Mucosa of rectum (tissue), 2 donors: ENCODE data around the gene FXYD2.

Experiments used
- H3K27ac ChIP-seq, 2 donors: one replicate each; pipeline ENCODE4 v1.7.0; 2013; ENCODE audit warnings: inconsistent platforms in 2 of 2, low read depth in 2 of 2, low read length in 2 of 2
- H3K27me3 ChIP-seq, 2 donors: one replicate each; pipeline ENCODE4 v1.7.0; 2013; ENCODE audit warnings: low read length in 2 of 2; ENCODE audit not compliant: control insufficient read depth in 2 of 2, insufficient read depth in 2 of 2
- H3K36me3 ChIP-seq, 2 donors: one replicate each; pipeline ENCODE4 v1.7.0; 2013; ENCODE audit warnings: low read length in 2 of 2; ENCODE audit not compliant: control insufficient read depth in 2 of 2, insufficient read depth in 2 of 2
- H3K4me1 ChIP-seq, 2 donors: one replicate each; pipeline ENCODE4 v1.7.0; 2013; ENCODE audit warnings: low read length in 2 of 2, mild to moderate bottlenecking in 1 of 2; ENCODE audit not compliant: control insufficient read depth in 2 of 2, insufficient read depth in 2 of 2
- H3K4me3 ChIP-seq, 2 donors: one replicate each; pipeline ENCODE4 v1.7.0; 2013; ENCODE audit warnings: low read length in 2 of 2
- H3K9ac ChIP-seq, 2 donors: one replicate each; pipeline ENCODE4 v1.7.0; 2013; ENCODE audit warnings: low read length in 2 of 2, low read depth in 1 of 2, mild to moderate bottlenecking in 1 of 2
- H3K9me3 ChIP-seq, 2 donors: one replicate each; pipeline ENCODE4 v1.7.0; 2013; ENCODE audit warnings: low read length in 2 of 2; ENCODE audit not compliant: control insufficient read depth in 2 of 2
- donor health status: healthy.
- donor health status: Normal muscosa, but diverticular disease.

FXYD2 gene

DNA sequence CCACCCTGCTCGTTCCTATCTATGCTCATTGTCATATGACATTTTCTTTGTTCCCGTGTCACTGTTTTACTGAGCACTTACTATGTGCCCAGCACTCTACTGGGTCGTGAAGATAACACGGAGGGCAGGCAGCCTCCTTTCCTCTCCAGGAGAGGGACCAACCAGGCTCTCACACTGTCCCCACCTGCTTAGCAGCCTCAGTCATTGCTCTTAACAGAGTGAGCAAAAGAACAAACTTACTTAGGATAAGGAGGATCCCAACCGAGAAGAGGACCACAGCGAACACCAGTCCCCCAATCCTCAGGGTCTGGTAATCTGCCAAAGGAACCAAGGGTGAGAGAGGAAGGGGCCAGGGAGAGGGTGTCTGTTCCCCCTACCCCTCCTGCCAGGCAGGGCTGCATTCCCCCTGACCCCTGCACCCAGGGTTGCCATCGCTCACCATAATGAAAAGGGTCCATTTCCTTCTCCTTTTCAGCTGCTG lies 17.0 kb upstream of the FXYD2 start:
- H3K36me3 ChIP-seq: peaks cover 0 to 7% of the 10 kb centered on the region in 2 donors
- H3K4me3 ChIP-seq: no peak overlapping the region
- no peak overlapping the region for H3K27ac ChIP-seq
- no peak overlapping the region for H3K9ac ChIP-seq
- no peaks in the 10 kb centered on the region for H3K9me3 ChIP-seq
- no peaks in the 10 kb centered on the region for H3K27me3 ChIP-seq
- peaks cover 0 to 2% of the 10 kb centered on the region in 2 donors for H3K4me1 ChIP-seq

GRCh38 chr11:117840881-117841550 lies 16.5 kb upstream of the FXYD2 start:
- Histone ChIP-seq H3K4me3 (no peak overlapping the region), H3K27me3 (no peaks in the 10 kb centered on the region), H3K36me3 (peaks cover 0 to 7% of the 10 kb centered on the region in 2 donors), H3K9me3 (no peaks in the 10 kb centered on the region), H3K9ac (no peak overlapping the region), H3K27ac (no peak overlapping the region), H3K4me1 (peaks cover 0 to 2% of the 10 kb centered on the region in 2 donors)

DNA sequence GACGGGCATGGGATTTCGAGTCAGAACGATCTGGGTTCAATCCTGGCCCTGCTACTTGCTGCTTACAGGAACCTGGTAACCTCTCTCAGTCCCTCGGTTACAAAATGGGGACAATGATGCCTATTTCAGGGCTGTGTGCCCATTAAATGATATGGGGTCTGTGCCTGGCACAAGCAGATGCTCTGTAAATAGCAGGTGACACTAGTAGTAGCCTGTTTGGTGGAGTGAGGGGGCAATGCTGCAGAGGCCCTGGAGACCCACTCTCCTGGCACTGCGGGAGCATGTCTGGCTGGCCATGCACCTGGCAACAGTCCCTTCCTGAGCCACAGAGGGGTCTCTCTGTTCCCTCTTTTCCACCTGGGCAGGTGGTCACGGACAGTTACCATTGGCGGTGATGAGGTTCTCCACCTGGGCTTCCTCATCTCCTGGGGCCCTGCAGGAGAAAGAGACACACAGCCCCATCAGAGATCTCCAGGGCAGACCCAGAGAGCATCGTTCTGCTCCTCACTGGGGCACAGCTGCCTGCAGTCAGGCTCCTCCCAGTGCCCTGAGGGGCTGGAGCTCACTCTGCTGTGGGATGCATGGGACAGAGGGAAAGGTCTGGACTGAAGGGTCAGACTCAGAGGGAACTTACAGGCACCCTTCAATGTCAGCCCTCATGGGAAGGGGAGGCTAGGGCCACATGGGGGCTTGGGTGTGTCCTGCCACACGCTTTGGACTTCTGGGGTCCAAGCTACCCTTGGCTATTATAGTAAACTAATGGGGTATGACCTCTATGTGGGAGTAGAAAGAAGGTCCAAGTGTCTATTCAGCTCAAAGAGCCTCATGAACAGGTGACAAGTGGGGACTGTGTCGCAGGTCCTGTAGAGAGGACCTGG lies 15.6 kb upstream of the FXYD2 start:
- Histone ChIP-seq H3K9me3 (no peaks in the 10 kb centered on the region), H3K9ac (no peak overlapping the region), H3K27ac (no peak overlapping the region), H3K27me3 (no peaks in the 10 kb centered on the region), H3K4me3 (no peak overlapping the region), H3K36me3 (peaks cover 0 to 7% of the 10 kb centered on the region in 2 donors), H3K4me1 (peaks cover 0 to 2% of the 10 kb centered on the region in 2 donors)

DNA sequence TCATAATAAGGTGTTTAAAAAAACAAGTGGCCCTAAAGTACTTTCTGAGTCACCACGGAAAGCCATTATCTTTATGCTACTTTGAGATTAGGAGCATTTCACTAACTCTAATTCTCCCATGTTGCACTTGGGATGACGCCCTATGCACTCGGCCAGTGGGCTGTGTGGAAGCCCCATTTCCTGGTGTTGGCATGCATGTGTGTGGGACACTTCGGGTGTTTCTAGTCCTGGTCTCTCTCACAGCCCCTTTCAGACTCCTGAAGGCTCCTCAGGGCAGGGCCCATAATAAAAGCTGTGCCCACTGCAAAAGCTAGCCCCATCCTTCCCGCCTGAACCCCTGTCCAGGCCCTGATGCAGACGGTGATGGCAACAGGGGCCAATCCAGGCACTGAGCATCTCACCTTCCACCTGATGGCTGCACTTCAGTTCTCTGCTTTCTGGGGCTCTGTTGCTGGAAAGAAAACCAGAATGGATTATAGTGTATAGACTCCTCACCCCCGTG lies 14.9 kb upstream of the FXYD2 start:
- no peaks in the 10 kb centered on the region for H3K27me3 ChIP-seq
- H3K36me3 ChIP-seq: peaks cover 0 to 7% of the 10 kb centered on the region in 2 donors
- H3K4me1 ChIP-seq: peaks cover 0 to 2% of the 10 kb centered on the region in 2 donors
- no peak overlapping the region for H3K9ac ChIP-seq
- H3K27ac ChIP-seq: no peak overlapping the region
- H3K4me3 ChIP-seq: no peak overlapping the region
- no peaks in the 10 kb centered on the region for H3K9me3 ChIP-seq

DNA sequence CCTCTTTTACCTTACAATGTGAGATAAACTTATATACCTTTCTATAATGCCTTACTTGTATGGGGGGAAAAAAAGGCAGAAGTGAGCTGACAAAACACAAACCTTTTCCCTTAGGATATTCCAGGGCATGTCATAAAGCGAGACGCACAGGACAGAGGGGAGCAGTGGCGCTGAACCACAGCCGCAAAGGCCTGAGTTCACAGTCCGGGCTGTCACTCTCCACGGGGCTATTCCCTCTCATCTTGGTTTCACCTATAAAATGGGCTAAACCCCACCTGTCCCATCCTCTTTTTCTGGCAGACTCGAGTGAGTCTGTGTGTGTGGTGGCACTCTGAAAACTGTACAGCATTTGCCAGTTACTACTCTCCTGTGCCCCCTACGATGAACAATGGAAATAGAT lies 14.4 kb upstream of the FXYD2 start:
- Histone ChIP-seq H3K36me3 (peaks cover 0 to 7% of the 10 kb centered on the region in 2 donors), H3K27ac (no peak overlapping the region), H3K9me3 (no peaks in the 10 kb centered on the region), H3K4me3 (no peak overlapping the region), H3K27me3 (no peaks in the 10 kb centered on the region), H3K4me1 (peaks cover 2 to 5% of the 10 kb centered on the region in 2 donors), H3K9ac (no peak overlapping the region)

DNA sequence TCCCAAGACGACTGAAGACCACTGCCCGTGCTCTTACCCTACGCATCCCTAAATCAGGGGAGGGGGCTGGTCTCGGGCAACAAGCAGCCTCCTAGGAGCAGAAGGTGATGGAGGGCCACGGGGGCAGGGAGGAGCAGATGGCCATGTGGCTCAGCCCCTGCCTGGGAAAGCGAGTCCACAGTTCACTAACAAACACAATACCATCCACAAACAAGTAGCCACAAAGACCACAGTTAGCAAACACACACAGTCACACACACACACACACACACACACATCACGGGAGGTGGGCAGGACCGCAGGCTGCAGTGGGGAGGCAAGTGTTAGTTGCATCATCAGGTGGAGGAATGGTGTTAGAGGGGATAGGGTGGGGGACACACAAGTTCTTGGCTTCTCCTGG lies 13.2 kb upstream of the FXYD2 start:
- H3K36me3 ChIP-seq: peaks cover 0 to 7% of the 10 kb centered on the region in 2 donors
- no peak overlapping the region for H3K9ac ChIP-seq
- H3K4me1 ChIP-seq: peaks cover 6 to 14% of the 10 kb centered on the region in 2 donors
- H3K4me3 ChIP-seq: no peak overlapping the region
- no peaks in the 10 kb centered on the region for H3K9me3 ChIP-seq
- no peak overlapping the region for H3K27ac ChIP-seq
- H3K27me3 ChIP-seq: no peaks in the 10 kb centered on the region

- Histone ChIP-seq H3K9me3 (no peaks in the 10 kb centered on the region), H3K4me3 (no peak overlapping the region), H3K36me3 (peaks cover 0 to 7% of the 10 kb centered on the region in 2 donors), H3K9ac (no peak overlapping the region), H3K27me3 (no peaks in the 10 kb centered on the region), H3K27ac (no peak overlapping the region), H3K4me1 (peaks cover 6 to 15% of the 10 kb centered on the region in 2 donors)
Observed at GRCh38 chr11:117837070-117837776, 12.7 kb upstream of the FXYD2 start.

DNA sequence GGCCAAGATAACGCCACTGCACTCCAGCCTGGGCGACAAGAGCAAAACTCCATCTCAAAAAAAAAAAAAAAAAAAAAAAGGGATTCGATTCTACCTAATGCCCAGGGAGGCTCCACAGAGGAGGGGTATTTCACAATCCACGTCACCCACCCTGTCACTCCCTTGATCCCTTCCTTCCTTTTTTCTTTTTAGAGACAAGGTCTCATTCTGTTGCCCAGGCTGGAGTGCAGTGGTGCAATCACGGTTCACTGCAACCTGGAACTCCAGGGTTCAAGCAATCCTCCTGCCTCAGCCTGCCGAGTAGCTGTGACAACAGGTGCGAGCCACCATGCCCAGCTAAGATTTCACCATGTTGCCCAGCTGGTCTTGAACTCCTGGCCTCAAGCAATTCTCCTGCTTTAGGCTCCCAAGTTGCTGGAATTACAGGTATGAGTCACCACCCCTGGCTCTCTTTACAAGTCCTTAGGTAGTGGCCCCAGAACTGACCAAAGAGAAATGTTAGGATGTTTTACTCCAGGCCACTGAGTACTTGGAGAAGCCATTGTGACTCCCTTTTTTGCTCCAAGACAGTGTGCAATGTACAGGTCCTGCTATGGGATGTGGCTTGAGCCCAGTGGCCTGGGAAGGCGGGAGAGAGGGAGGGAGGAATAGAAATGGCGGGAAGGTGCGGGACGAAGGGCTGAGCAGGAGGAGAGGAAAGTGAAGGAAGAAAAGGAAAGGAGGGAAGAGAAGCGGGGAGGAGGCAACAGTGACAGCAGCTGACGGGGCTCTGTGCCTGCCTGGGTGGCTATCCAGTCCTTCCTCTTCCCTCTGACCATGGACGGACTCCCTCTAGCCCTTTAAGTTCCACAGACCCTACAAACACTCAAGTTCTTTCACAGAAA lies 11.8 kb upstream of the FXYD2 start:
- peaks cover 6 to 15% of the 10 kb centered on the region in 2 donors for H3K4me1 ChIP-seq
- H3K9ac ChIP-seq: no peak overlapping the region

DNA sequence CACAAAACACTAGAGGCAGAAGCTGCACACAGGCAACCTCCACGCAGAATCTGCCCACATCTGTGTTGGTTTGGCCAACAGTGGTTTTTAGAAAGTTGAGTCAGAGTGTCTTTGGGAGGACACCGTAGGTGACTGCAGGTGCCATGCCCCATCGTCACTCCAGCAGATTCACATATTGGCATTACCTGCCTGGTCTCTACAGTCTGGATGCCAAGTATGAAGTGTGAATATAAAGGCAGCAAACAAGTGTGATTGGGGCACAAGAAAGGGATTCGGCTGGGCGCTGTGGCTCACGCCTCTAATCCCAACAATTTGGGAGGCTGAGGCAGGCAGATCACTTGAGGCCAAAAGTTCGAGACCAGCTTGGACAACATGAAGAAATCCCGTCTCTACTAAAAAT lies 11.0 kb upstream of the FXYD2 start:
- peaks cover 0 to 7% of the 10 kb centered on the region in 2 donors for H3K36me3 ChIP-seq

More for the DNA sequence above, 11.8 kb upstream of the FXYD2 start:
- no peak overlapping the region for H3K27ac ChIP-seq
- H3K9me3 ChIP-seq: no peaks in the 10 kb centered on the region
- H3K27me3 ChIP-seq: no peaks in the 10 kb centered on the region
- peaks cover 0 to 7% of the 10 kb centered on the region in 2 donors for H3K36me3 ChIP-seq
- no peak overlapping the region for H3K4me3 ChIP-seq

More for the DNA sequence above, 11.0 kb upstream of the FXYD2 start:
- Histone ChIP-seq H3K27ac (no peak overlapping the region), H3K9me3 (no peaks in the 10 kb centered on the region), H3K4me1 (peaks cover 6 to 15% of the 10 kb centered on the region in 2 donors), H3K9ac (no peak overlapping the region), H3K27me3 (no peaks in the 10 kb centered on the region), H3K4me3 (no peak overlapping the region)
